SU-DHL-6 (cell line): ENCODE data around the gene SH3PXD2A.

ENCODE experiments used
- H2AFZ ChIP-seq: fragments of 200-600 bp; sonication (generic); 2 replicates; pipeline ENCODE4 v1.6.1; 2014; ENCODE audit warnings: low read depth, mild to moderate bottlenecking, moderate library complexity, mixed read lengths, antibody characterized with exemption, low read length; ENCODE audit not compliant: severe bottlenecking
- H3F3A ChIP-seq: fragments of 200-600 bp; shearing (Covaris generic); 2 replicates; pipeline ENCODE4 v1.6.0; 2016; ENCODE audit warnings: antibody characterized with exemption, mild to moderate bottlenecking; ENCODE audit not compliant: insufficient read depth
- H3K27ac ChIP-seq: fragments of 200-600 bp; sonication (generic); 2 replicates; pipeline ENCODE4 v1.5.1; 2016; ENCODE audit warnings: low read depth, mild to moderate bottlenecking, low read length, moderate library complexity, mixed read lengths
- H3K27me3 ChIP-seq: fragments of 200-600 bp; sonication (generic), shearing (Covaris generic); 2 replicates; pipeline ENCODE4 v1.6.0; 2014; ENCODE audit warnings: mild to moderate bottlenecking, low read length
- H3K36me3 ChIP-seq: fragments of 200-600 bp; sonication (generic); 2 replicates; pipeline ENCODE4 v1.6.1; 2014; ENCODE audit warnings: mild to moderate bottlenecking, low read length, mixed read lengths
- H3K4me2 ChIP-seq: fragments of 300-600, 200-600 bp; shearing (Covaris generic), sonication (generic); 2 replicates; pipeline ENCODE4 v1.6.0; 2014; ENCODE audit warnings: low read length, low read depth, mild to moderate bottlenecking; ENCODE audit not compliant: poor library complexity, severe bottlenecking
- H3K4me3 ChIP-seq: fragments of 200-600 bp; sonication (generic); 2 replicates; pipeline ENCODE4 v1.5.1; 2014; ENCODE audit warnings: antibody characterized with exemption, low read length, mild to moderate bottlenecking, mixed read lengths; ENCODE audit not compliant: insufficient read depth, poor library complexity, severe bottlenecking
- H3K79me2 ChIP-seq: fragments of 200-600 bp; sonication (generic); 2 replicates; pipeline ENCODE4 v1.6.1; 2014; ENCODE audit warnings: mild to moderate bottlenecking, low read length, moderate library complexity; ENCODE audit not compliant: insufficient read depth
- H3K9ac ChIP-seq: fragments of 200-600 bp; sonication (generic); 2 replicates; pipeline ENCODE4 v1.7.0; 2014; ENCODE audit warnings: mild to moderate bottlenecking, low read length
- H3K9me2 ChIP-seq: fragments of 200-600 bp; sonication (generic); replicated peaks from 2 replicates; pipeline ENCODE4 v1.6.1; 2014; ENCODE audit warnings: low read length; ENCODE audit not compliant: insufficient read depth
- H3K9me3 ChIP-seq: fragments of 200-600 bp; sonication (generic); 2 replicates; pipeline ENCODE4 v1.6.1; 2014; ENCODE audit warnings: low read length, mixed read lengths; ENCODE audit not compliant: insufficient read depth
- H4K20me1 ChIP-seq: fragments of 200-600 bp; sonication (generic); 2 replicates; pipeline ENCODE4 v1.6.1; 2014; ENCODE audit warnings: low read depth, mild to moderate bottlenecking, antibody characterized with exemption, low read length, moderate library complexity, mixed read lengths
- EZH2phosphoT487 ChIP-seq: fragments of 200-600 bp; sonication (generic), shearing (Covaris generic); conservative IDR thresholded peaks from 2 replicates; pipeline ENCODE4 v1.6.1; 2018; ENCODE audit warnings: mild to moderate bottlenecking, antibody characterized with exemption, low read length, moderate library complexity, mixed read lengths
- TF ChIP-seq, protein P1 (sequence below): fragments of 200-600 bp; sonication (generic); IDR thresholded peaks from one replicate; pipeline ENCODE4 v1.5.1; 2017; ENCODE audit warnings: antibody characterized with exemption, mild to moderate bottlenecking, low read length, moderate library complexity; ENCODE audit not compliant: insufficient read depth, poor library complexity, severe bottlenecking

The SH3PXD2A gene

DNA sequence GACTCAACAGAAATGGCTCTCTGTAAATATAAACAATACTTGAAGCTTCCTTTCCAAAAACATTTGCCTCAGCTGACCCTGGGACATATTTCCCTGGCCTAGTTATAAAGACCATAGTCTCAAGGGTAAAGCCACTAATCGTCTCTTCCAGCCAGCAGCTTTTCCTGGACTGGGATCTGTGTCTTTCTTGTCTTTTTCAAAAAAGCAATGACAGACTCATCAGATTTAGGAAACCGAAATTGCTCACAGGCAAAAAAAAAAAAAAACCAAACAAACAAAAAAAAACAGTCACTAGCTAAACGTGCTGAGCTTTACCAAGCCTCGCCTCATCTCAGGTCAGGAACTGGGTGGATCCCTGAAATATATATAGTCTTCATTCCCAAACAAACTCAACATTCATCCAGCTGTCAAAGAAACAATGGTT lies 39.1 kb upstream of the SH3PXD2A start:
- Histone ChIP-seq H3K27ac (no peak overlapping the region), H3F3A (no peaks in the 10 kb centered on the region), H3K36me3 (no peaks in the 10 kb centered on the region), H3K9me2 (no peaks in the 10 kb centered on the region), H3K79me2 (no peaks in the 10 kb centered on the region), H3K4me2 (no peak overlapping the region), H3K9ac (no peak overlapping the region), H3K4me3 (no peak overlapping the region), H4K20me1 (no peaks in the 10 kb centered on the region), H3K9me3 (no peaks in the 10 kb centered on the region), H3K27me3 (no peaks in the 10 kb centered on the region), H2AFZ (no peak overlapping the region)
- TF ChIP-seq EZH2phosphoT487, result no peak
- TF ChIP-seq, protein P1, sequence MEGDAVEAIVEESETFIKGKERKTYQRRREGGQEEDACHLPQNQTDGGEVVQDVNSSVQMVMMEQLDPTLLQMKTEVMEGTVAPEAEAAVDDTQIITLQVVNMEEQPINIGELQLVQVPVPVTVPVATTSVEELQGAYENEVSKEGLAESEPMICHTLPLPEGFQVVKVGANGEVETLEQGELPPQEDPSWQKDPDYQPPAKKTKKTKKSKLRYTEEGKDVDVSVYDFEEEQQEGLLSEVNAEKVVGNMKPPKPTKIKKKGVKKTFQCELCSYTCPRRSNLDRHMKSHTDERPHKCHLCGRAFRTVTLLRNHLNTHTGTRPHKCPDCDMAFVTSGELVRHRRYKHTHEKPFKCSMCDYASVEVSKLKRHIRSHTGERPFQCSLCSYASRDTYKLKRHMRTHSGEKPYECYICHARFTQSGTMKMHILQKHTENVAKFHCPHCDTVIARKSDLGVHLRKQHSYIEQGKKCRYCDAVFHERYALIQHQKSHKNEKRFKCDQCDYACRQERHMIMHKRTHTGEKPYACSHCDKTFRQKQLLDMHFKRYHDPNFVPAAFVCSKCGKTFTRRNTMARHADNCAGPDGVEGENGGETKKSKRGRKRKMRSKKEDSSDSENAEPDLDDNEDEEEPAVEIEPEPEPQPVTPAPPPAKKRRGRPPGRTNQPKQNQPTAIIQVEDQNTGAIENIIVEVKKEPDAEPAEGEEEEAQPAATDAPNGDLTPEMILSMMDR, result no peak

GRCh38 chr10:103893817-103894216 lies 38.4 kb upstream of the SH3PXD2A start:
- H3K79me2 ChIP-seq, result no peaks in the 10 kb centered on the region
- no peaks in the 10 kb centered on the region for H4K20me1 ChIP-seq
- H3K4me2 ChIP-seq, result no peak overlapping the region
- no peaks in the 10 kb centered on the region for H3K27me3 ChIP-seq
- no peaks in the 10 kb centered on the region for H3F3A ChIP-seq
- no peak overlapping the region for H2AFZ ChIP-seq
- no peaks in the 10 kb centered on the region for H3K9me2 ChIP-seq
- no peaks in the 10 kb centered on the region for H3K9me3 ChIP-seq
- H3K36me3 ChIP-seq, result no peaks in the 10 kb centered on the region
- H3K4me3 ChIP-seq, result no peak overlapping the region
- H3K27ac ChIP-seq, result no peak overlapping the region
- no peak for TF ChIP-seq EZH2phosphoT487
- TF ChIP-seq, protein P1, result no peak
- no peak overlapping the region for H3K9ac ChIP-seq

DNA sequence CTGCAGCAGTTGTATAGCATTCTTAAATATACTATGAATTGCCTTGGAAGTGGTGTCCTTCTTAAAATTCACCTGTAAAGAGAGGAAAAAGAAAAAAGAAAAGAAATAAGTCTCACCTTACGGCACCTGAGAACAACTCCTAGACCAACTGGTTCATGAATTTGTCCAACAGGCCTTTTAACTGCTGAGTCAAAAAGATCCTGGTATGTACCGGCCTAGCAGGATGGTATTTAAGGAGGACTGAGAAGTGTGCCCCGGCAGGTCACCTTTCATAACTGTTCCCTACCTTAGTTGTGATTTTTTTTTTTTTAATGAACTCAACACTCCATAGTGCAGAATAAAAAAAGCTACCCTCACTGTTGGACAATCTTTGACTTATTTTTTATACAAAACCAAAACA lies 36.8 kb upstream of the SH3PXD2A start:
- no peak overlapping the region for H3K9ac ChIP-seq
- no peaks in the 10 kb centered on the region for H3K36me3 ChIP-seq
- H3K4me2 ChIP-seq, result no peak overlapping the region
- TF ChIP-seq, protein P1, result no peak
- no peak for TF ChIP-seq EZH2phosphoT487
- no peaks in the 10 kb centered on the region for H3F3A ChIP-seq
- no peaks in the 10 kb centered on the region for H3K27me3 ChIP-seq
- no peaks in the 10 kb centered on the region for H4K20me1 ChIP-seq
- H2AFZ ChIP-seq, result no peak overlapping the region
- no peaks in the 10 kb centered on the region for H3K79me2 ChIP-seq
- H3K4me3 ChIP-seq, result no peak overlapping the region
- no peaks in the 10 kb centered on the region for H3K9me3 ChIP-seq
- no peak overlapping the region for H3K27ac ChIP-seq
- H3K9me2 ChIP-seq, result no peaks in the 10 kb centered on the region
